ENCODE results near the gene MEOX1. TPM values are rescaled to one million over a fixed set of nuclear protein-coding genes. Genes with fewer than 3 reads are reported as not detected.

MEOX1 gene
- total and polyA plus RNA-seq, 7 donors: 0.23 to 5.3 (median 2.9) TPM

GRCh38 chr17:43626023-43626422 lies 35.7 kb downstream of the MEOX1 start:
- no peaks in the 10 kb centered on the region for H3K4me1 ChIP-seq
- intact Hi-C loops (cut with DNase I): no loop called here
- no peak overlapping the region for H3K4me3 ChIP-seq
- peaks cover 0 to 5% (median 0%) of the 10 kb centered on the region in 3 donors for H3K27me3 ChIP-seq
- no peak overlapping the region for H3K27ac ChIP-seq
- no peaks in the 10 kb centered on the region for H3K36me3 ChIP-seq
- TF ChIP-seq EP300 (IDR thresholded peaks at IDR 0.05) (no peak), POLR2AphosphoS5 (IDR thresholded peaks at IDR 0.05) (no peak), POLR2A (IDR thresholded peaks at IDR 0.05) (no peak), CTCF (IDR thresholded peaks at IDR 0.05) (no peak)
- no peaks in the 10 kb centered on the region for H3K9me3 ChIP-seq
- no peak for DNase-seq
- 42 to 83% methylated on average over 3 of the region's 3 CpGs for WGBS, 2 donors

- Histone ChIP-seq H3K27me3 (peaks cover 0 to 5% (median 0%) of the 10 kb centered on the region in 3 donors), H3K4me1 (no peaks in the 10 kb centered on the region), H3K9me3 (no peaks in the 10 kb centered on the region), H3K36me3 (no peaks in the 10 kb centered on the region), H3K4me3 (no peak overlapping the region), H3K27ac (no peak overlapping the region)
- TF ChIP-seq CTCF (IDR thresholded peaks at IDR 0.05) (no peak), POLR2A (IDR thresholded peaks at IDR 0.05) (no peak), EP300 (IDR thresholded peaks at IDR 0.05) (no peak), POLR2AphosphoS5 (IDR thresholded peaks at IDR 0.05) (no peak)
- intact Hi-C loops (cut with DNase I): no loop called here
- DNase-seq: no peak
These were observed 36.1 kb downstream of the MEOX1 start for GRCh38 chr17:43625606-43626005.

GRCh38 chr17:43620581-43620980 lies 41.1 kb downstream of the MEOX1 start:
- WGBS, 2 donors: 50 to 82% methylated on average over 2 of the region's 2 CpGs
- Histone ChIP-seq H3K4me1 (peaks cover 0 to 15% (median 7%) of the 10 kb centered on the region in 4 donors), H3K36me3 (no peaks in the 10 kb centered on the region), H3K4me3 (no peak overlapping the region), H3K27me3 (peaks cover 0 to 5% (median 0%) of the 10 kb centered on the region in 3 donors), H3K27ac (no peak overlapping the region), H3K9me3 (no peaks in the 10 kb centered on the region)
- DNase-seq: no peak
- TF ChIP-seq POLR2AphosphoS5 (IDR thresholded peaks at IDR 0.05) (no peak), POLR2A (IDR thresholded peaks at IDR 0.05) (no peak), EP300 (IDR thresholded peaks at IDR 0.05) (no peak), CTCF (IDR thresholded peaks at IDR 0.05) (no peak)
- intact Hi-C loops (cut with DNase I): no loop called here

- WGBS, 2 donors: 74 to 90% methylated on average over 9 of the region's 9 CpGs
- DNase-seq: no peak
- intact Hi-C loops (cut with DNase I): no loop called here
- Histone ChIP-seq H3K27ac (no peak overlapping the region), H3K4me1 (peaks cover 0 to 20% (median 9%) of the 10 kb centered on the region in 4 donors), H3K27me3 (peaks cover 0 to 5% (median 0%) of the 10 kb centered on the region in 3 donors), H3K9me3 (no peaks in the 10 kb centered on the region), H3K36me3 (no peaks in the 10 kb centered on the region), H3K4me3 (no peak overlapping the region)
- TF ChIP-seq POLR2AphosphoS5 (IDR thresholded peaks at IDR 0.05): no peak
- no peak for TF ChIP-seq POLR2A (IDR thresholded peaks at IDR 0.05)
- no peak for TF ChIP-seq CTCF (IDR thresholded peaks at IDR 0.05)
- TF ChIP-seq EP300 (IDR thresholded peaks at IDR 0.05): no peak
These were observed 41.6 kb downstream of the MEOX1 start for GRCh38 chr17:43620147-43620546.

GRCh38 chr17:43619705-43620104 lies 42.0 kb downstream of the MEOX1 start:
- TF ChIP-seq EP300 (IDR thresholded peaks at IDR 0.05) (no peak), CTCF (IDR thresholded peaks at IDR 0.05) (no peak), POLR2A (IDR thresholded peaks at IDR 0.05) (no peak), POLR2AphosphoS5 (IDR thresholded peaks at IDR 0.05) (no peak)
- no peak for DNase-seq
- no peaks in the 10 kb centered on the region for H3K9me3 ChIP-seq
- intact Hi-C loops (cut with DNase I): no loop called here
- WGBS, 2 donors: 76 to 78% methylated on average over 5 of the region's 5 CpGs
- H3K4me1 ChIP-seq: peaks cover 0 to 24% (median 13%) of the 10 kb centered on the region in 4 donors
- no peak overlapping the region for H3K27ac ChIP-seq
- no peak overlapping the region for H3K4me3 ChIP-seq
- no peaks in the 10 kb centered on the region for H3K36me3 ChIP-seq
- H3K27me3 ChIP-seq: peaks cover 0 to 5% (median 0%) of the 10 kb centered on the region in 3 donors
